Bronchial epithelial cell (primary cell): ENCODE results near the gene RNPEPL1. TPM values are rescaled to one million over a fixed set of nuclear protein-coding genes. Genes with fewer than 3 reads are reported as not detected.
A peak's percentile ranks its signal among the peaks of the same experiment; 100 is the strongest.

Experiments
- DNase-seq: peaks from one replicate; pipeline ENCODE4 v3.0.0-alpha.2; 2010; ENCODE audit warnings: low read depth
- FAIRE-seq: peaks from 2 replicates; lab custom pipeline; 2011; peaks lifted over from hg19 to GRCh38; lab: Jason Lieb, UNC
- H3K27me3 ChIP-seq: 2 replicates; pipeline ENCODE4 v1.5.1; 2011; ENCODE audit warnings: low read length; ENCODE audit not compliant: control insufficient read depth, insufficient read depth
- H3K36me3 ChIP-seq: 2 replicates; pipeline ENCODE4 v1.5.1; 2011; ENCODE audit warnings: low read length; ENCODE audit not compliant: control insufficient read depth, insufficient read depth
- H3K4me3 ChIP-seq: 2 replicates; pipeline ENCODE4 v1.5.1; 2011; ENCODE audit warnings: mild to moderate bottlenecking, low read depth, low read length, control low read depth
- total RNA-seq: library from RNA; depleted of rRNA; stranded (reverse); fragments of >200 nt; gene quantifications from 2 replicates; pipeline ENCODE4 v1.2.1, GENCODE V29; 2014
- TF ChIP-seq, protein P1 (sequence below): IDR thresholded peaks from 2 replicates; pipeline ENCODE4 v1.5.1; 2011; ENCODE audit warnings: mild to moderate bottlenecking, moderate library complexity, low read length, control low read depth, inconsistent platforms; ENCODE audit not compliant: insufficient read depth, severe bottlenecking

RNPEPL1 gene
- total RNA-seq, 1 donor from 2014 or later = 10.8 TPM

DNA sequence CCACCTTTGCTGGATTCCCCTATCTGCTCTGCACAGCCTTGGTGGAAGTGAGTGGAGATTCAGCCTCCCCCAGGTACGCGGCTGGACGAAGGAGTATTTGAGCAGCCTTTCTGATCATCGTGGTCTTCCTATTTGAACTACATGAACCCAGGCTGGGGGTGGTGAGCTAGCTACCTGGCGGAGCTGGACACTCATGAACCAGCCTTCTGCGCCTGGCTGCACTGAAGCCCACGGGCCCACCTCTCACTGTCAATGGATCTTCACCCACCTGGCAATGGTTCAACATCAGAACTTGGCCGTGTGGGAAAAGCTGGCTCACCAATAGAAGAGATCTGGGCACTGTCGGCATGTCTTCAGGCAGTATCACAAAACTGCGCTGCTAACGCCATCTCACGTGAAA lies 45.9 kb upstream of the RNPEPL1 start:
- TF ChIP-seq, protein P1, sequence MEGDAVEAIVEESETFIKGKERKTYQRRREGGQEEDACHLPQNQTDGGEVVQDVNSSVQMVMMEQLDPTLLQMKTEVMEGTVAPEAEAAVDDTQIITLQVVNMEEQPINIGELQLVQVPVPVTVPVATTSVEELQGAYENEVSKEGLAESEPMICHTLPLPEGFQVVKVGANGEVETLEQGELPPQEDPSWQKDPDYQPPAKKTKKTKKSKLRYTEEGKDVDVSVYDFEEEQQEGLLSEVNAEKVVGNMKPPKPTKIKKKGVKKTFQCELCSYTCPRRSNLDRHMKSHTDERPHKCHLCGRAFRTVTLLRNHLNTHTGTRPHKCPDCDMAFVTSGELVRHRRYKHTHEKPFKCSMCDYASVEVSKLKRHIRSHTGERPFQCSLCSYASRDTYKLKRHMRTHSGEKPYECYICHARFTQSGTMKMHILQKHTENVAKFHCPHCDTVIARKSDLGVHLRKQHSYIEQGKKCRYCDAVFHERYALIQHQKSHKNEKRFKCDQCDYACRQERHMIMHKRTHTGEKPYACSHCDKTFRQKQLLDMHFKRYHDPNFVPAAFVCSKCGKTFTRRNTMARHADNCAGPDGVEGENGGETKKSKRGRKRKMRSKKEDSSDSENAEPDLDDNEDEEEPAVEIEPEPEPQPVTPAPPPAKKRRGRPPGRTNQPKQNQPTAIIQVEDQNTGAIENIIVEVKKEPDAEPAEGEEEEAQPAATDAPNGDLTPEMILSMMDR = no peak
- peak; percentile 80 for FAIRE-seq
- peaks cover 14% of the 10 kb centered on the region for H3K36me3 ChIP-seq

GRCh38 chr2:240523451-240524281 lies 44.6 kb upstream of the RNPEPL1 start:
- TF ChIP-seq, protein P1 = no peak
- DNase-seq (no peak), FAIRE-seq (peak; percentile 73)
- Histone ChIP-seq H3K27me3 (peaks cover 2% of the 10 kb centered on the region), H3K4me3 (no peak overlapping the region), H3K36me3 (peaks cover 16% of the 10 kb centered on the region)

More for the DNA sequence above, 45.9 kb upstream of the RNPEPL1 start:
- Histone ChIP-seq H3K4me3 (no peak overlapping the region), H3K27me3 (peaks cover 2% of the 10 kb centered on the region)
- DNase-seq = no peak

- Histone ChIP-seq H3K27me3 (no peaks in the 10 kb centered on the region), H3K4me3 (no peak overlapping the region), H3K36me3 (peaks cover 17% of the 10 kb centered on the region)
- FAIRE-seq (peak; percentile 40), DNase-seq (no peak)
- TF ChIP-seq, protein P1 = no peak
These were observed 43.1 kb upstream of the RNPEPL1 start for GRCh38 chr2:240524963-240525718.

GRCh38 chr2:240525802-240526201 lies 42.5 kb upstream of the RNPEPL1 start:
- peaks cover 17% of the 10 kb centered on the region for H3K36me3 ChIP-seq
- no peak for DNase-seq
- no peak overlapping the region for H3K4me3 ChIP-seq
- no peak for FAIRE-seq
- TF ChIP-seq, protein P1 = no peak
- no peaks in the 10 kb centered on the region for H3K27me3 ChIP-seq

- no peak for DNase-seq
- H3K27me3 ChIP-seq = no peaks in the 10 kb centered on the region
- peak; percentile 90 for FAIRE-seq
- peaks cover 17% of the 10 kb centered on the region for H3K36me3 ChIP-seq
- H3K4me3 ChIP-seq = no peak overlapping the region
- TF ChIP-seq, protein P1 = no peak
These were observed 41.8 kb upstream of the RNPEPL1 start for GRCh38 chr2:240526521-240526920.
